ENCODE measurements around the gene ZNF723.
"Not testable (repeated sequence)": the region's sequence is repeated elsewhere in the genome, so short reads cannot be mapped to it uniquely, and the experiment has no call there.

Gene ZNF723

DNA sequence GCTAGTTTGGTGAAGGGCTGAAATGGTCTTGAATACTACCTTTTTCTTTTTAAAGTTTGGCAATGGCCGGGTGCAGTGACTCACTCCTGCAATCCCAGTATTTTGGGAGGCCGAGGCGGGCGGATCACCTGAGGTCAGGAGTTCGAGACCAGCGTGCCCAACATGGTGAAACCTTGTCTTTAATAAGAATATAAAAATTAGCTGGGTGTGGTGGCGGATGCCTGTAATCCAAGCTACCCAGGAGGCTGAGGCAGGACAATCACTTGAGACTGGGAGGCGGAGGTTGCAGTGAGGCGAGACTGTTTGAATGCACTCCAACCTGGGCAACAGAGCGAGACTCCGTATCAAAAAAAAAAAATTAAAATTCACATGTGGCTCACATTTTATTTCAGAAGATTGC lies 880 bp upstream of the ZNF723 start:
- ATAC-seq (ENCODE audit: insufficient read depth, low read depth) = no peak
- H3K79me2 ChIP-seq (ENCODE audit: insufficient read depth, low read length) = no peaks in the 10 kb centered on the region
- H3K9me3 ChIP-seq (ENCODE audit: insufficient read depth, low read length, severe bottlenecking) = peaks cover 17% of the 10 kb centered on the region
- TF ChIP-seq EZH2 (IDR thresholded peaks at IDR 0.05; ENCODE audit: borderline replicate concordance, low read depth, low read length, severe bottlenecking) = no peak
- no peak for TF ChIP-seq CTCF (IDR thresholded peaks at IDR 0.05; ENCODE audit: borderline replicate concordance, extremely low read depth, low read length, poor library complexity, severe bottlenecking)
- H3K27ac ChIP-seq (ENCODE audit: low read length) = no peak overlapping the region
- H3K4me2 ChIP-seq (ENCODE audit: insufficient read depth, low read length) = no peak overlapping the region
- no peak overlapping the region for H2AFZ ChIP-seq (ENCODE audit: low read depth, low read length)
- no peaks in the 10 kb centered on the region for H3K36me3 ChIP-seq (ENCODE audit: insufficient read depth, low read length)
- no peak overlapping the region for H3K9ac ChIP-seq (ENCODE audit: low read depth, low read length)
- no peaks in the 10 kb centered on the region for H3K27me3 ChIP-seq (ENCODE audit: insufficient read depth, low read length, poor library complexity)
- no peak overlapping the region for H3K4me3 ChIP-seq (ENCODE audit: low read depth in 1 of 2, low read length in 2 of 2)
- H3K4me1 ChIP-seq (ENCODE audit: insufficient read depth, low read length) = no peaks in the 10 kb centered on the region
- no peaks in the 10 kb centered on the region for H4K20me1 ChIP-seq (ENCODE audit: insufficient read depth, low read length)
- no peak for DNase-seq

GRCh38 chr19:22857713-22858320 lies 25.7 kb downstream of the ZNF723 start:
- H3K4me1 ChIP-seq (ENCODE audit: insufficient read depth, low read length); H3K27me3 ChIP-seq (ENCODE audit: insufficient read depth, low read length, poor library complexity); H3K4me3 ChIP-seq (ENCODE audit: low read depth in 1 of 2, low read length in 2 of 2); H3K9ac ChIP-seq (ENCODE audit: low read depth, low read length); H3K36me3 ChIP-seq (ENCODE audit: insufficient read depth, low read length); DNase-seq; H3K27ac ChIP-seq (ENCODE audit: low read length); H3K4me2 ChIP-seq (ENCODE audit: insufficient read depth, low read length); H3K79me2 ChIP-seq (ENCODE audit: insufficient read depth, low read length); H2AFZ ChIP-seq (ENCODE audit: low read depth, low read length); H4K20me1 ChIP-seq (ENCODE audit: insufficient read depth, low read length); ATAC-seq (ENCODE audit: insufficient read depth, low read depth): not testable (repeated sequence)
- H3K9me3 ChIP-seq (ENCODE audit: insufficient read depth, low read length, severe bottlenecking) = peaks cover 21% of the 10 kb centered on the region

- TF ChIP-seq CTCF (IDR thresholded peaks at IDR 0.05; ENCODE audit: borderline replicate concordance, extremely low read depth, low read length, poor library complexity, severe bottlenecking) (peak; percentile 76), EZH2 (IDR thresholded peaks at IDR 0.05; ENCODE audit: borderline replicate concordance, low read depth, low read length, severe bottlenecking) (no peak)
- Histone ChIP-seq H3K9me3 (ENCODE audit: insufficient read depth, low read length, severe bottlenecking) (peaks cover 2% of the 10 kb centered on the region), H4K20me1 (ENCODE audit: insufficient read depth, low read length) (no peaks in the 10 kb centered on the region), H3K4me1 (ENCODE audit: insufficient read depth, low read length) (no peaks in the 10 kb centered on the region), H3K4me3 (ENCODE audit: low read depth in 1 of 2, low read length in 2 of 2) (no peak overlapping the region), H3K9ac (ENCODE audit: low read depth, low read length) (no peak overlapping the region), H2AFZ (ENCODE audit: low read depth, low read length) (peak overlapping the region; percentile 4; the same call in 1 of the 2 replicates), H3K27me3 (ENCODE audit: insufficient read depth, low read length, poor library complexity) (no peaks in the 10 kb centered on the region), H3K79me2 (ENCODE audit: insufficient read depth, low read length) (no peaks in the 10 kb centered on the region), H3K36me3 (ENCODE audit: insufficient read depth, low read length) (no peaks in the 10 kb centered on the region), H3K27ac (ENCODE audit: low read length) (no peak overlapping the region), H3K4me2 (ENCODE audit: insufficient read depth, low read length) (no peak overlapping the region)
- peak; percentile 16 for DNase-seq
- peak; percentile 74; the same call in 1 of the 3 replicates for ATAC-seq (ENCODE audit: insufficient read depth, low read depth)
Measured at GRCh38 chr19:22882797-22883196, 50.7 kb downstream of the ZNF723 start.

DNA sequence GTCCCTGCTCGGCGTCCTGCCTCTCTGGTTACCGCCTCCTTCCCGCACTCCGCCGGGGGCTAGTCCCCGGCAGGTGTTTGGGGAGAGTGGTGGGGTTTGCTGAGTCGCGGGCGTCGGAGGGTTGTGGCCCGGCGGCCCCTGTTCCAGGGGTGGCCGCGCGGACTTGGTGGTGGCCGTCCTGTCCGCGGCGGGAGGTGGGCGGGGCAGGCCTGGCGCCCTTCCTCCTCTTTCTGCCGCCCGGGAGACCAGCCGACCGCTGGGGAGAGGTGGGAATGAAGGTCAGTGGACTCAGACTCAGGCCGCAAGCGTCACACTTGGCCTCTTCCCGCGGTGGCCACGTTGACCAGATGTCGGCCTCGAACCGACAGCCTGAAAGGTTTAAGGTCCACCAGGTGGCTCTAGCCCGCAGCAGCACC lies 61.8 kb downstream of the ZNF723 start:
- Histone ChIP-seq H3K9ac (ENCODE audit: low read depth, low read length) (no peak overlapping the region), H3K4me2 (ENCODE audit: insufficient read depth, low read length) (no peak overlapping the region), H3K36me3 (ENCODE audit: insufficient read depth, low read length) (no peaks in the 10 kb centered on the region), H3K4me3 (ENCODE audit: low read depth in 1 of 2, low read length in 2 of 2) (no peak overlapping the region), H4K20me1 (ENCODE audit: insufficient read depth, low read length) (no peaks in the 10 kb centered on the region), H3K4me1 (ENCODE audit: insufficient read depth, low read length) (no peaks in the 10 kb centered on the region), H3K79me2 (ENCODE audit: insufficient read depth, low read length) (no peaks in the 10 kb centered on the region), H3K27ac (ENCODE audit: low read length) (no peak overlapping the region), H2AFZ (ENCODE audit: low read depth, low read length) (no peak overlapping the region), H3K27me3 (ENCODE audit: insufficient read depth, low read length, poor library complexity) (no peaks in the 10 kb centered on the region), H3K9me3 (ENCODE audit: insufficient read depth, low read length, severe bottlenecking) (peaks cover 2% of the 10 kb centered on the region)
- no peak for TF ChIP-seq CTCF (IDR thresholded peaks at IDR 0.05; ENCODE audit: borderline replicate concordance, extremely low read depth, low read length, poor library complexity, severe bottlenecking)
- TF ChIP-seq EZH2 (IDR thresholded peaks at IDR 0.05; ENCODE audit: borderline replicate concordance, low read depth, low read length, severe bottlenecking) = no peak
- ATAC-seq (ENCODE audit: insufficient read depth, low read depth) = no peak
- no peak for DNase-seq
